BLaER1 (cell line): ENCODE data around the gene H2AZ2.

Experiments used
- H3K27ac ChIP-seq: shearing (Covaris generic); formaldehyde crosslinking; 2 replicates; pipeline ENCODE4 v1.8.1; 2022
- H3K27me3 ChIP-seq: shearing (Covaris generic); formaldehyde crosslinking; 2 replicates; pipeline ENCODE4 v1.8.1; 2022
- H3K36me3 ChIP-seq: shearing (Covaris generic); formaldehyde crosslinking; 2 replicates; pipeline ENCODE4 v1.8.1; 2022
- H3K4me1 ChIP-seq: shearing (Covaris generic); formaldehyde crosslinking; 2 replicates; pipeline ENCODE4 v1.8.1; 2022
- H3K4me2 ChIP-seq: shearing (Covaris generic); formaldehyde crosslinking; 2 replicates; pipeline ENCODE4 v1.8.1; 2022
- H3K4me3 ChIP-seq: shearing (Covaris generic); formaldehyde crosslinking; 2 replicates; pipeline ENCODE4 v1.8.1; 2022
- H3K9ac ChIP-seq: shearing (Covaris generic); formaldehyde crosslinking; 2 replicates; pipeline ENCODE4 v1.8.1; 2022
- H3K9me3 ChIP-seq: shearing (Covaris generic); formaldehyde crosslinking; 2 replicates; pipeline ENCODE4 v1.8.1; 2022
- H4K20me1 ChIP-seq: shearing (Covaris generic); formaldehyde crosslinking; 2 replicates; pipeline ENCODE4 v1.8.1; 2022
- Cebpa-rat ChIP-seq: shearing (Covaris generic); IDR thresholded peaks from 2 replicates; pipeline ENCODE4 v1.8.1; 2022

H2AZ2 gene

DNA sequence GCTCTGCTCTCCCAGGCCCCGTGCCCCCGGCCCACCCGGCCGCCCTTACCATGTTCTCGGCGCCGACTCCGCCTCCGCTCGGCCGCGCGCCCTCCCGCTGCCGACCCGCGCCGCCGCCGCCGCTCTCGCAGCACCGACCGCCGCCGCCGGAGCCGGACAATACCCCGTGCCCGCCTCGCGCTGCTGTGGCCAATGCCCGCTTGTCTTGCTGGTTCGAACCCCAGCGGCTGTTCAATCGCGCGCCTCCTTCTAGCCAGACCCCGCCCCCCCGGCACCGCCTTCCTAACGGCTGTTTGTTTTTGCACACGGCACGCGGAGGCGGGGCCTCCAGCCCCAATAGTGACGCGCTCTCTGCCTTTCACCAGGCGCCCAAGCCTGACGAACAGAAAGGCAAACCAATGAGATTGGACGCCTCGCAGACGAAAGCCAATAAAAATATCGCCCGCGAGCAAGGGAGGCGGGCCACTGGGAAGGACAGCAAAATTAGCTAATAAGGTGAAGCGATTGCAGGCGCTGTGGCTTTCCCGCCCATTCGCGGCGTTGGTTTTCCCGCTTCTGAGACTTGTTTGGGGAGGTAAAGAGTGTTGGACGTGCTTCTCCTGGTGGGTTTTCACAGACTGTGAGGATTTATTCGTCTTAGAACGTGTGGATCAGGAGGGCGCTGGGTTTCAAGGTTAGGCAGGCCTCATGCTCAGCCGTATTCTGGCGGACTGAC lies at the start of gene H2AZ2:
H2AZ2 (minus strand) TSS at position 168 of the 715 bp plus-strand sequence; CDS start at position 52, 116 bp downstream.
- H3K4me2 ChIP-seq, result peak within 1 kb of the TSS; percentile 83
- TF ChIP-seq Cebpa-rat, result no peak
- peaks cover 33% of the 10 kb centered on the region for H3K4me1 ChIP-seq
- peaks cover 11% of the 10 kb centered on the region; the same call in 1 of the 2 replicates for H3K36me3 ChIP-seq
- peak within 1 kb of the TSS; percentile 97 for H3K9ac ChIP-seq
- H4K20me1 ChIP-seq, result peaks cover 46% of the 10 kb centered on the region
- H3K4me3 ChIP-seq, result peak within 1 kb of the TSS; percentile 81
- no peaks in the 10 kb centered on the region for H3K27me3 ChIP-seq
- H3K27ac ChIP-seq, result peak within 1 kb of the TSS; percentile 97
- no peaks in the 10 kb centered on the region for H3K9me3 ChIP-seq

DNA sequence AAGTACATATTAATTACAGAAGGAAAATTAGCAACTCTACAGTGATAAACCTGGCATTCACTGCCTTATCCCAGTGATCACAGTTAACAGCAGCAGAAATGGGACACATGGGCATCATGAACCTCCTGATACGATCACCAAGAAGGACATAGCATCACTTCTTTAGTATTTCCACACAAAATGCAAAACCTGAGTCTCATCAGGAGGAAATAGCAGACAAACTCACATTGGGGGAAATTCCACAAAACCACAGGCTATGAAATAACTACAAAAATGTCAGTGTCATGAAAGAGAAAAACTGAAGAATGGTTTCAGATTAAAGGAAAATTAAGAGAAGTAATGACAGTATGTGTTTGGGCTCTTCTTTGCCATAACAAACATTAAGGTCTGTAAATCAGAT lies 49.4 kb upstream of the H2AZ2 start:
- Histone ChIP-seq H4K20me1 (no peaks in the 10 kb centered on the region), H3K4me3 (no peak overlapping the region), H3K4me2 (no peak overlapping the region), H3K27me3 (no peaks in the 10 kb centered on the region), H3K27ac (no peak overlapping the region), H3K9ac (no peak overlapping the region), H3K9me3 (no peaks in the 10 kb centered on the region), H3K36me3 (no peaks in the 10 kb centered on the region), H3K4me1 (no peaks in the 10 kb centered on the region)
- TF ChIP-seq Cebpa-rat, result no peak

DNA sequence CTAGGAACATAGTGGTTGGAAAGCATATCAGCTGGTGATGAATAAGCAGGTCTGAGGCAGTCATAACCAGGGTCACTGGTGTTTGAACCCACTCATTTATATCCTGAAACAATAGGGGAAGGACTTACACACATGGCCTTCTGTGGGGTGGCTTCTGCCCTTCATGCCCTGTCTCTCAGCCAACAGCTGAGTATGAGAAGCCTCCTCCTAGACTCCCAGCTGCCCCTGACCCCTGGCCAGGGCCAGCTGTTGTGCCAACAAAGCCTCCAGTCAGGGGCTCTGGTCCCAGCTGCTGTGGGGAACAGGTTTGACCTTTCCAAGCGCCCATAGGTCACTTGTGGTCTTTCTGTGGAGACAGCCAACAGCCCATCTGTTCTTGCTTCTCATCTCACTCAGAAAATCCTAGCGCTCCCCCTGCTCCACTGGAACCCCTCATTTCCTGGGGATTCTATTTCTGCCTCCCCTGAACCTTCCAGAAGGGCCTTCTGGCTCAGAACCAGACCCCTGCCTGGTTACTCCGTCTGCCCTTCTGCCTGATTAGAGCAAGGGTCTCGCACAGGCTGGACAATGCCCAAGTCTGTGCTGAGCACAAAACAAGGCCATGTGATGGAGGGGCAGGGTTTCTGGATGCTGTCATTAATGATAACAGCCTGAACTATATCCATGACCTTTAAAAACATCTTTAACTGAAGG lies 47.1 kb upstream of the H2AZ2 start:
- no peak for TF ChIP-seq Cebpa-rat
- H3K36me3 ChIP-seq, result no peaks in the 10 kb centered on the region
- H3K4me1 ChIP-seq, result peaks cover 14% of the 10 kb centered on the region
- no peak overlapping the region for H3K4me3 ChIP-seq
- no peak overlapping the region for H3K9ac ChIP-seq
- H3K4me2 ChIP-seq, result no peak overlapping the region
- H3K27ac ChIP-seq, result no peak overlapping the region
- H4K20me1 ChIP-seq, result no peaks in the 10 kb centered on the region
- H3K27me3 ChIP-seq, result no peaks in the 10 kb centered on the region
- H3K9me3 ChIP-seq, result no peaks in the 10 kb centered on the region

DNA sequence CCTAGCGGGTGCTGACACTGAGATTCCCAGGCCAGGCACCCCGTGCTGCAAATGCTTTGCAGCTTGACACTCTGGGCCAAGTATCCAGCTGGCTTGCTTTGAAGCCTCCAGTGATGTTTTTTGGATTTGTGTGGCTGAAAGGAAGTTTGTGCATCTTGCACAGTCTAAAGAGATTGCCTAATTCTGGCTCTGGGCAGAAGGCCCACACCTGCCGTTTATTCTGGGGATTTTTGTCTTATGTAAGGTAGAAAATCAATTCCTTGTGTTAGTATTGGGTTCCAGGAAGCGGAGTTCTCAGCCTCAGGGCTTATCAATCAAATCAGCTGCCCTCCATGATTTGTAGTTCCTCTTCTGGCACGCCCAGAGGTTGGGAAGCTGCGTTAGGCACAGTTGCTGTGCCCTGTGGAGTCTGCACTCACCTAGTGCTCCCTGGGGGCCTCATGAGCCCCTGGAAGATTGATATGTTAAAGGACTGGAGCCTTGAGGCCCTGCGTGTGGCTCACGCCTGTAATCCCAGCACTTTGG lies 45.9 kb upstream of the H2AZ2 start:
- H3K36me3 ChIP-seq, result no peaks in the 10 kb centered on the region
- no peak overlapping the region for H3K4me3 ChIP-seq
- peaks cover 14% of the 10 kb centered on the region for H3K4me1 ChIP-seq
- no peaks in the 10 kb centered on the region for H3K27me3 ChIP-seq
- no peak overlapping the region for H3K9ac ChIP-seq
- no peaks in the 10 kb centered on the region for H4K20me1 ChIP-seq
- no peak for TF ChIP-seq Cebpa-rat
- H3K9me3 ChIP-seq, result no peaks in the 10 kb centered on the region
- H3K4me2 ChIP-seq, result no peak overlapping the region
- no peak overlapping the region for H3K27ac ChIP-seq

DNA sequence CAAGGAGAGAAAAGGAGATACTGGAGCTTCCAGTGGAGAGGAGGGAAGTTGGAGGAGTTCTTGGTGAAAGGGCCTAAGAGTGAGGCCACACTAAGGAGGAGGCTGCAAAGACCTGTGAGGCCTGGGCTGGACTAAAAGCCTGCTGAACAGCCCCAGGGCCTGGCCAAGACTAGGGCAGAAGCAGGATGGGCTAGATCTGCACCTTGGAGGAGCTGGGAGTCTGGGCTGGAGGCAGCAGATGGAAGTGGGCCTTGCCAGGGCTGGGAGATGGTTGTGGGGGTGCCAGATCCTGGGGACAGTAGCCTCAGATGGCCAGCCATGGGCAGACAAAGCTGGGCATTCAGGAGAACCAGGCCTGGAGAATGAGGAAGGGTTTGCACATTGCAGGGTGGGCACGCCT lies 43.9 kb upstream of the H2AZ2 start:
- Histone ChIP-seq H3K36me3 (no peaks in the 10 kb centered on the region), H3K27ac (peak overlapping the region; percentile 56), H3K4me3 (no peak overlapping the region), H4K20me1 (no peaks in the 10 kb centered on the region), H3K4me2 (peak overlapping the region; percentile 48), H3K9me3 (no peaks in the 10 kb centered on the region), H3K27me3 (no peaks in the 10 kb centered on the region), H3K4me1 (peaks cover 14% of the 10 kb centered on the region), H3K9ac (peak overlapping the region; percentile 50)
- TF ChIP-seq Cebpa-rat, result no peak

DNA sequence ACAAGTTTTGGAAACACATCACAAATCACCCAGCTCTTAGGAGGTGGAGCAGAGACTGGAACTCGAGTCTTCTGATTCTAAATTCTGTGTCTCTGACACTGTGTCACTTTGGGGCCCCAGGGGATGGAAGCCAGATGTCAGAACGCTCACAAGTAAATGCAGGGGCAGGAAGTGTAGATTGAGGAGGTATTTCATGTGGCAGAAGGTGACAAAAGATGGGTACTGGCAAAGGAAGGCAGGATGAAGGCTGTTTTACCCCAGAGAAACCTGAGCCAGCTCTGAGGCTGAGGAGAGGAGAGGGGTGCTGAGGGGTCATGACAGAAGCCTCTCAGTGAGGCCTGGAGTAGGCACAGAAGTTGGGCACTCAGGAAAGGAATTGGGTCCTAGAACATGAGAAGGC lies 43.5 kb upstream of the H2AZ2 start:
- Histone ChIP-seq H3K27ac (peak overlapping the region; percentile 56), H3K4me1 (peaks cover 18% of the 10 kb centered on the region), H4K20me1 (no peaks in the 10 kb centered on the region), H3K9me3 (no peaks in the 10 kb centered on the region), H3K27me3 (no peaks in the 10 kb centered on the region), H3K4me3 (no peak overlapping the region), H3K36me3 (no peaks in the 10 kb centered on the region), H3K9ac (peak overlapping the region; percentile 50), H3K4me2 (peak overlapping the region; percentile 48)
- TF ChIP-seq Cebpa-rat, result no peak

DNA sequence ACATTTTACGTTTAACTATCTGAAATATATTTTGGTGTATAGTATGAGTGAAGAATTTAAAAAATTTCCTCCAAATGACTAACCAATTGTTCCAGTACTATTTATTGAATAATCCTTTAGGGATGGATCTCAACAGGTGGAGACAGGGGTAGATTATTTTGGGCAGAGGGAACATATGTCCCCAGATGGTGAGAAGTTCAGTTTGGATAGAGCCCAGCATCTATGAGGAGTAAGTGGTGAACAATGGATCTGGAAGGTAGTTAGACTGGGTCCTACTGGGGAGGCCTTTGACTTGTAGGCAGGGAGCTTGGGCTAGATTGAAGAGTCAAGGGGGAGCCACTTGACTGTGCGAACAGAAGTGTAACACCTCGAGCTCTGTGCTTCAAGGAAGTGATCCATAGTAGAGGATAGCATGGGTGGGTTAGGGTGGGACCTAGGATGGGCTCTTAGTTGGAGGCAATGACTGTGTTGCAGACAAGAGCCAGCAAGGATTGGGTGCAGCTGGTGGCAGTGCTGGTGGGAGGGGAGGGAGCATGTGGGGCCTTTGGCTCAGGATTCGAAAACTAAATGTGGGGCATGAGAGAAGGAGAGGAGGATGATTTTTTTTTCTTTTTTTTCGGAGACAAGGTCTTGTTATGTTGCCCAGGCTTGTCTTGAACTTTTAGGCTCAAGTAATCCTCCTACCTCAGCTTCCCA lies 41.3 kb upstream of the H2AZ2 start:
- peaks cover 7% of the 10 kb centered on the region for H4K20me1 ChIP-seq
- H3K27ac ChIP-seq, result no peak overlapping the region
- no peak overlapping the region for H3K9ac ChIP-seq
- no peaks in the 10 kb centered on the region for H3K9me3 ChIP-seq
- H3K4me3 ChIP-seq, result no peak overlapping the region
- H3K36me3 ChIP-seq, result no peaks in the 10 kb centered on the region
- no peak for TF ChIP-seq Cebpa-rat
- no peak overlapping the region for H3K4me2 ChIP-seq
- peaks cover 27% of the 10 kb centered on the region for H3K4me1 ChIP-seq
- no peaks in the 10 kb centered on the region for H3K27me3 ChIP-seq

DNA sequence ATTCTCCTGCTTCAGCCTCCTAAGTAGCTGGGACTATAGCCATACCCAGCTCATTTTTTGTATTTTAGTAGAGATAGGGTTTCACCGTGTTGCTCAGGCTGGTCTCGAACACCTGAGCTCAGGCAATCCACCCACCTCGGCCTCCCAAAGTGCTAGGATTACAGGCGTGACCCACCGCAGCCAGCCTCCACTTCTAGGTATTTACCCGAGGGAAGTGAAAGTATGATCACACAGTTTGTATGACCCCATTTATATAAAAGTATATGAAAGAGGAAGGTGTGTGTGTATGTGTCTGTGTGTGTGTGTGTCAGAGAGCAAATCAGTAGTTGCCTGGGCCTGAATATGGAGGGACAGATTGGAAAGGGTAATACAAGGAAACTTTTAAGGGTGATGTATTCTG lies 39.4 kb upstream of the H2AZ2 start:
- no peak for TF ChIP-seq Cebpa-rat

DNA sequence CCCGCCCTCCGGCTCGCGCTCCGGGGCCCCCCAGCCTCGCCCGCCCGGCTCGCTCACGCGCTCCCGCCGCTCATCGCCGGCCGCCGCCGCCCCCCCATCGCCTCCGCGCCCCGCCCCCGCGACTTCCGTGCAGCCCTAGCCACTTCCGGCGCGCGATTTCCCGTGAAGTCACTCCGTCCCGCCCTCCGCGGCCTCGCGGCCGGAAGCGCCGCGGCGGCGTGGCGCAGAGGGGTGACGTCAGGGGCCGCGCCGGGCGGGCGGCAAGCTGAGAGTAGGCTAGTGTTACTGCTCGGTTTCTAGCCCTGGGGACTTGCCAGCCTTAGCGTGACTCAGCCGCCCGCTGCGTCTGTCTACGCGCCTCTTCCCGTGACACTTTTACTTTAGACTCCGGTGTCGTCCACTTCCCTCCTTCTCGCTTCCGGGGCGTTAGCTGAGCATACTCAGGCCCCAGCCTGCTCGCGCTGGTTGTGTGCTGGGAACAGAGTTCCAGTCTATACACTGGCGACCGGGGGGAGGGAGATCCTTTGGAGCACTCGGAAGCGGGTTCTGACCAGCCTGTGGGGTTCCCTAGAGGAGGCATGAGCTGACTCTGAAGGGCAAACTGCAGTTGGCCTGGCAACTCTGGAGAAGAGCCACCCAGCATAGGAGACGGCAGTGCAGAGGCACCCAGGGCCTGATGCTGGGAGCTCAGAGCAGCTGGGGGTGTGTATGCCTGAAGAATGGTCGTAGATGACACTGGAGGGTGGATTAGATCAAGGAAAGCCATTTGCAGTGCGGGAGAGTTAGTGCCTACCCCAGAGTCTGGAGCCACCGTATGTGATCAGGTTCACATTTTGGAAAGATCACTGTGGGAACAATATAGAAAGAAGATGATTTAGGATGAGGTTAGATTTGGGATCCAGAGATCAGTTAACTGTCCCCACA lies 37.8 kb upstream of the H2AZ2 start, which contains the start of gene PURB:
PURB (minus strand) TSS at position 137 of the 924 bp plus-strand sequence. CDS start 182 bp downstream, outside the sequence.
- Histone ChIP-seq H3K27ac (peak within 1 kb of the TSS; percentile 98), H3K4me1 (peaks cover 50% of the 10 kb centered on the region), H3K36me3 (peaks cover 17% of the 10 kb centered on the region), H3K9ac (peak within 1 kb of the TSS; percentile 98), H4K20me1 (peaks cover 43% of the 10 kb centered on the region), H3K4me2 (peak within 1 kb of the TSS; percentile 97), H3K27me3 (no peaks in the 10 kb centered on the region), H3K4me3 (peak within 1 kb of the TSS; percentile 99), H3K9me3 (no peaks in the 10 kb centered on the region)
- TF ChIP-seq Cebpa-rat, result no peak

More for the DNA sequence above, 39.4 kb upstream of the H2AZ2 start:
- no peak overlapping the region for H3K9ac ChIP-seq
- peaks cover 46% of the 10 kb centered on the region for H3K4me1 ChIP-seq
- H3K27ac ChIP-seq, result no peak overlapping the region
- H3K4me3 ChIP-seq, result no peak overlapping the region
- H3K9me3 ChIP-seq, result no peaks in the 10 kb centered on the region
- peaks cover 26% of the 10 kb centered on the region for H4K20me1 ChIP-seq
- peaks cover 17% of the 10 kb centered on the region for H3K36me3 ChIP-seq
- H3K27me3 ChIP-seq, result no peaks in the 10 kb centered on the region
- no peak overlapping the region for H3K4me2 ChIP-seq
